Astrocyte (in vitro differentiated cells and primary cell): Measurements from ENCODE around the gene RPS21. TPM values are rescaled to one million over a fixed set of nuclear protein-coding genes. Genes with fewer than 3 reads are reported as not detected.
A peak's percentile ranks its signal among the peaks of the same experiment; 100 is the strongest.

Experiments
- DNase-seq: peaks from one replicate; pipeline ENCODE4 v3.0.0-alpha.2; 2010; ENCODE audit warnings: low read depth
- FAIRE-seq: peaks from 2 replicates; lab custom pipeline; 2011; peaks lifted over from hg19 to GRCh38; lab: Jason Lieb, UNC
- H2AFZ ChIP-seq: 2 replicates; pipeline ENCODE4 v1.6.0; 2012; ENCODE audit warnings: low read depth, low read length, inconsistent platforms
- H3K27ac ChIP-seq: 2 replicates; pipeline ENCODE4 v1.5.1; 2011; ENCODE audit warnings: low read depth, low read length, inconsistent platforms
- H3K27me3 ChIP-seq: 2 replicates; pipeline ENCODE4 v1.6.0; 2011; ENCODE audit warnings: low read length, inconsistent platforms; ENCODE audit not compliant: insufficient read depth
- H3K36me3 ChIP-seq: 2 replicates; pipeline ENCODE4 v1.5.1; 2011; ENCODE audit warnings: low read length, inconsistent platforms; ENCODE audit not compliant: insufficient read depth
- H3K4me1 ChIP-seq: 2 replicates; pipeline ENCODE4 v1.5.1; 2011; ENCODE audit warnings: low read length, inconsistent platforms; ENCODE audit not compliant: insufficient read depth
- H3K4me2 ChIP-seq: 2 replicates; pipeline ENCODE4 v1.6.0; 2012; ENCODE audit warnings: low read length, inconsistent platforms
- H3K4me3 ChIP-seq: 2 replicates; pipeline ENCODE4 v1.5.1; 2011; ENCODE audit warnings: low read depth, mild to moderate bottlenecking, low read length, inconsistent platforms; ENCODE audit not compliant: insufficient read depth
- H3K79me2 ChIP-seq: 2 replicates; pipeline ENCODE4 v1.6.0; 2012; ENCODE audit warnings: mild to moderate bottlenecking, low read length, inconsistent platforms; ENCODE audit not compliant: insufficient read depth
- H3K9ac ChIP-seq: 2 replicates; pipeline ENCODE4 v1.6.0; 2012; ENCODE audit warnings: mild to moderate bottlenecking, low read length, inconsistent platforms
- H3K9me3 ChIP-seq: 2 replicates; pipeline ENCODE4 v1.5.1; 2012; ENCODE audit warnings: low read depth, mild to moderate bottlenecking, low read length, inconsistent platforms; ENCODE audit not compliant: insufficient read depth
- H4K20me1 ChIP-seq: 2 replicates; pipeline ENCODE4 v1.6.0; 2012; ENCODE audit warnings: low read length, inconsistent platforms; ENCODE audit not compliant: insufficient read depth
- H3K27ac Mint-ChIP-seq: one replicate; pipeline ENCODE4 v1.8.0; 2021; ENCODE audit warnings: mild to moderate bottlenecking, mixed read lengths; ENCODE audit not compliant: unreplicated experiment
- H3K27me3 Mint-ChIP-seq: one replicate; pipeline ENCODE4 v1.8.0; 2021; ENCODE audit warnings: low read depth, mixed read lengths; ENCODE audit not compliant: unreplicated experiment
- H3K36me3 Mint-ChIP-seq: one replicate; pipeline ENCODE4 v1.8.0; 2021; ENCODE audit warnings: low read depth, mixed read lengths; ENCODE audit not compliant: unreplicated experiment
- H3K4me1 Mint-ChIP-seq: one replicate; pipeline ENCODE4 v1.8.0; 2021; ENCODE audit warnings: low read depth, mixed read lengths; ENCODE audit not compliant: unreplicated experiment
- H3K4me3 Mint-ChIP-seq: one replicate; pipeline ENCODE4 v1.8.0; 2021; ENCODE audit warnings: mild to moderate bottlenecking, moderate library complexity, mixed read lengths; ENCODE audit not compliant: unreplicated experiment
- H3K9me3 Mint-ChIP-seq: one replicate; pipeline ENCODE4 v1.8.0; 2021; ENCODE audit warnings: mild to moderate bottlenecking, mixed read lengths; ENCODE audit not compliant: unreplicated experiment
- CTCF ChIP-seq: IDR thresholded peaks from 2 replicates; pipeline ENCODE4 v1.5.1; 2011; ENCODE audit warnings: low read depth, mild to moderate bottlenecking, inconsistent platforms, low read length, moderate library complexity; ENCODE audit not compliant: insufficient read depth
- EZH2 ChIP-seq: IDR thresholded peaks from 2 replicates; pipeline ENCODE4 v1.6.1; 2012; ENCODE audit warnings: mild to moderate bottlenecking, low read length, inconsistent platforms; ENCODE audit not compliant: insufficient read depth
- total RNA-seq: library from RNA; stranded (reverse); gene quantifications from 2 replicates; pipeline ENCODE4 v1.2.1, GENCODE V29; 2021

RPS21 gene
- total RNA-seq, 1 donor from 2014 or later: 1,251 TPM

- no peak overlapping the region for H3K4me3 ChIP-seq
- no peak overlapping the region for H3K4me2 ChIP-seq
- TF ChIP-seq CTCF (no peak), EZH2 (no peak)
- DNase-seq: no peak
- Mint-ChIP-seq H3K27ac (no peak overlapping the region), H3K4me1 (peaks cover 12% of the 10 kb centered on the region), H3K27me3 (no peaks in the 10 kb centered on the region), H3K9me3 (no peaks in the 10 kb centered on the region), H3K4me3 (no peak overlapping the region), H3K36me3 (no peaks in the 10 kb centered on the region)
- H3K36me3 ChIP-seq: no peaks in the 10 kb centered on the region
- H3K9ac ChIP-seq: no peak overlapping the region
- H4K20me1 ChIP-seq: peaks cover 38% of the 10 kb centered on the region
- H3K9me3 ChIP-seq: no peaks in the 10 kb centered on the region
- H3K79me2 ChIP-seq: peaks cover 12% of the 10 kb centered on the region
- FAIRE-seq: no peak
- H3K27ac ChIP-seq: no peak overlapping the region
- H3K4me1 ChIP-seq: peaks cover 61% of the 10 kb centered on the region
- H3K27me3 ChIP-seq: no peaks in the 10 kb centered on the region
- H2AFZ ChIP-seq: no peak overlapping the region
Measured at GRCh38 chr20:62360854-62361798, 25.8 kb upstream of the RPS21 start.

DNA sequence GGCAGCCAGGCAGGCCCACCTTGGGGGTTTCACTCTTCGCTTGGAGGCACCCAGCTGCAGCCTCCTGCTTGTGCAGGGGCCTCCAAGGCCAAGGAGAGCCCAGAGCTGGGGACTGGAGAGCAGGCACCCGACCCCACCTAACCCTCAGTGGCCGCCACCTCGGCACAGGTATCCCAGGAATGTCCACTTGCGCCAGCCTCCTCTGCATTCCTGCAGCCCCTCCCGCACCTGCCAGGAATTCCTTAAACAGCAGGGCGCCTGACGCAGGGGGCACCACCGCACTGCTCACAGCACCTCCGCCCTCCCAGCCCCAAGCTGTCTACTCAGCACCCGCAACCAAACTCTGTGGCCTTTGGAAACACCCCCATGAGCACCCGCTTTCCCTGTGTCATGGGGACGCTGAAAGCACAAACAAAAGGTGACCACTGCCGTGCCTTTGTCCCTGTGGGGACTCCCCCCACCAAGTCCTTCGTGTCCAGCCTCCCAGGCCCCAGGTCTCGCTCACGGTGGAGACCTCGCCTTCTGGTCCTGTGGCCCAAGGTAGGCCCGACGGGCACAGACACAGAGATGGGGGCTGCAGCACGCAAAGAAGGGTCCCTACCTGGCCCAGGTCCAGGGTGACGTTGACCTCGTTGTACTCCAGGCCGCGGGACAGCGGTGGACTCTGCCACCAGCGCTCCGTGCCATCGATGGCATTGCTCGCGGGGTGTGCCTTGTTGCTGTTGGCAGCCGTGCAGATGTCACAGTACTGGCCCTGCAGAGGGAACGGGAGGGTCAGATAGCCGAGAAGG is 24.9 kb upstream of the RPS21 start:
- H3K4me1 Mint-ChIP-seq: peaks cover 12% of the 10 kb centered on the region
- peaks cover 41% of the 10 kb centered on the region for H4K20me1 ChIP-seq

More for the DNA sequence above, 24.9 kb upstream of the RPS21 start:
- Histone ChIP-seq H3K36me3 (no peaks in the 10 kb centered on the region), H3K4me1 (peaks cover 55% of the 10 kb centered on the region), H2AFZ (no peak overlapping the region), H3K4me3 (no peak overlapping the region), H3K9ac (no peak overlapping the region), H3K27ac (no peak overlapping the region), H3K79me2 (peaks cover 14% of the 10 kb centered on the region), H3K9me3 (no peaks in the 10 kb centered on the region), H3K4me2 (no peak overlapping the region), H3K27me3 (no peaks in the 10 kb centered on the region)
- DNase-seq (no peak), FAIRE-seq (no peak)
- H3K27ac Mint-ChIP-seq: no peak overlapping the region
- no peaks in the 10 kb centered on the region for H3K36me3 Mint-ChIP-seq
- no peaks in the 10 kb centered on the region for H3K9me3 Mint-ChIP-seq
- TF ChIP-seq CTCF: no peak
- TF ChIP-seq EZH2: no peak
- H3K4me3 Mint-ChIP-seq: peak overlapping the region; percentile 57
- H3K27me3 Mint-ChIP-seq: no peaks in the 10 kb centered on the region
